Peyer's patch (tissue), 4 donors: ENCODE results near the gene ZBTB44. TPM values are rescaled to one million over a fixed set of nuclear protein-coding genes. Genes with fewer than 3 reads are reported as not detected.
A peak's percentile ranks its signal among the peaks of the same experiment; 100 is the strongest.
"Not testable (repeated sequence)": the region's sequence is repeated elsewhere in the genome, so short reads cannot be mapped to it uniquely, and the experiment has no call there.

Source experiments
- DNase-seq, 3 donors: peaks; one replicate each; pipeline ENCODE4 v3.0.0-alpha.2; 2017 to 2019
- H3K27ac ChIP-seq, 4 donors: fragments of 200-600 bp; sonication (generic); one replicate each; pipeline ENCODE4 v1.5.1; 2016 to 2019
- H3K27me3 ChIP-seq, 2 donors: fragments of 200-600 bp; sonication (generic); one replicate each; pipeline ENCODE4 v1.5.1; 2019
- H3K36me3 ChIP-seq, 3 donors: fragments of 200-600 bp; sonication (generic); one replicate each; pipeline ENCODE4 v1.5.1; 2016 to 2019
- H3K4me1 ChIP-seq, 4 donors: fragments of 200-600 bp; sonication (generic); one replicate each; pipeline ENCODE4 v1.5.1; 2016 to 2019
- H3K4me3 ChIP-seq, 4 donors: fragments of 200-600 bp; sonication (generic); 1 replicate in 3 of 4; 2 replicates in 1 of 4; pipeline ENCODE4 v1.5.1; 2016 to 2019; ENCODE audit warnings: mild to moderate bottlenecking in 1 of 4
- H3K9me3 ChIP-seq, 4 donors: fragments of 200-600 bp; sonication (generic); one replicate each; pipeline ENCODE4 v1.5.1; 2016 to 2019; ENCODE audit warnings: mild to moderate bottlenecking in 1 of 4
- POLR2A ChIP-seq, 2 donors: fragments of 450-650 bp; IDR thresholded peaks; one replicate each; pipeline ENCODE4 v1.5.1; 2017; ENCODE audit warnings: antibody characterized with exemption in 2 of 2, mild to moderate bottlenecking in 2 of 2, moderate library complexity in 2 of 2
- total RNA-seq, 4 donors: library from RNA; depleted of rRNA; stranded (reverse); fragments of >200 nt; gene quantifications; one replicate each; pipeline ENCODE4 v1.1.0, GENCODE V29; 2016
- TF ChIP-seq, protein P1 (sequence below), 6 experiments: fragments of 450-650 bp in 4 of 6; fragments of 200-600 bp in 2 of 6; sonication (generic) in 1 of 6; IDR thresholded peaks; one replicate each; pipeline ENCODE4 v1.5.1; 2017 to 2019; ENCODE audit warnings: antibody characterized with exemption in 6 of 6, mild to moderate bottlenecking in 3 of 6, moderate library complexity in 1 of 6

The ZBTB44 gene
- total RNA-seq, 4 donors from 2014 or later = 39.2 to 113 (median 45.8) TPM

DNA sequence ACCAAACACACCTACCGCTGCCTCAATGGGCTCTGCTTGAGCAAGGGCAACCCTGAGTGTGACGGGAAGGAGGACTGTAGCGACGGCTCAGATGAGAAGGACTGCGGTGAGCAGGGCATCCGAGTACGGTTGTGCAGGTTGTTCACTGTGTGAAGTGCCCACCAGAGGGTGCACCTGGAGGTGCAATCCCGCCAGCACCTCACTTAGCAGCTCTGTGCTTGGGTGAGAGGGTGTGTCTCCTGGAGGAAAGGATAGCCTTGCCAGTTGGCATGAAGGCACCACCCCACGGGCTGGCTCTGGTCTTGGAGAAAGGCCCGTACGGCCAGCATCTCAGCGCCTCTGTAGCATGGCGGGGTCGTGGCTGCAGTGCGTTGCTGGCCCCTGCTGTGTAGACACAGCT, 115.8 kb downstream of the ZBTB44 start:
- Histone ChIP-seq H3K9me3 (no peaks in the 10 kb centered on the region), H3K36me3 (peaks cover 0 to 95% (median 0%) of the 10 kb centered on the region in 3 donors), H3K4me1 (no peaks in the 10 kb centered on the region), H3K27me3 (no peaks in the 10 kb centered on the region), H3K27ac (no peak overlapping the region), H3K4me3 (no peak overlapping the region)
- DNase-seq = no peak
- no peak for TF ChIP-seq POLR2A (IDR thresholded peaks at IDR 0.05)
- TF ChIP-seq, protein P1, sequence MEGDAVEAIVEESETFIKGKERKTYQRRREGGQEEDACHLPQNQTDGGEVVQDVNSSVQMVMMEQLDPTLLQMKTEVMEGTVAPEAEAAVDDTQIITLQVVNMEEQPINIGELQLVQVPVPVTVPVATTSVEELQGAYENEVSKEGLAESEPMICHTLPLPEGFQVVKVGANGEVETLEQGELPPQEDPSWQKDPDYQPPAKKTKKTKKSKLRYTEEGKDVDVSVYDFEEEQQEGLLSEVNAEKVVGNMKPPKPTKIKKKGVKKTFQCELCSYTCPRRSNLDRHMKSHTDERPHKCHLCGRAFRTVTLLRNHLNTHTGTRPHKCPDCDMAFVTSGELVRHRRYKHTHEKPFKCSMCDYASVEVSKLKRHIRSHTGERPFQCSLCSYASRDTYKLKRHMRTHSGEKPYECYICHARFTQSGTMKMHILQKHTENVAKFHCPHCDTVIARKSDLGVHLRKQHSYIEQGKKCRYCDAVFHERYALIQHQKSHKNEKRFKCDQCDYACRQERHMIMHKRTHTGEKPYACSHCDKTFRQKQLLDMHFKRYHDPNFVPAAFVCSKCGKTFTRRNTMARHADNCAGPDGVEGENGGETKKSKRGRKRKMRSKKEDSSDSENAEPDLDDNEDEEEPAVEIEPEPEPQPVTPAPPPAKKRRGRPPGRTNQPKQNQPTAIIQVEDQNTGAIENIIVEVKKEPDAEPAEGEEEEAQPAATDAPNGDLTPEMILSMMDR (IDR thresholded peaks at IDR 0.05) = no peak

DNA sequence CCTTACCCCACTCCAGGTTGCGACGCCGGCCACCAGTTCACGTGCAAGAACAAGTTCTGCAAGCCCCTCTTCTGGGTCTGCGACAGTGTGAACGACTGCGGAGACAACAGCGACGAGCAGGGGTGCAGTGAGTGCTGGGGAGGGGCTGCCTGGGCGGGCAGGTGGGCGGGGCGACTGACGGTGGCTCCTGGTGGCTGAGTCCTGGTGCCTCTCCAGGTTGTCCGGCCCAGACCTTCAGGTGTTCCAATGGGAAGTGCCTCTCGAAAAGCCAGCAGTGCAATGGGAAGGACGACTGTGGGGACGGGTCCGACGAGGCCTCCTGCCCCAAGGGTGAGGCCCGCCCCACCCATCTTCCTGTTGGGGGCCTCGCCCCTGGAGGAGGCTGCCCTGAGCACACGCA, 116.4 kb downstream of the ZBTB44 start:
- peaks cover 0 to 94% (median 0%) of the 10 kb centered on the region in 3 donors for H3K36me3 ChIP-seq
- TF ChIP-seq, protein P1 (IDR thresholded peaks at IDR 0.05) = no peak
- no peak for TF ChIP-seq POLR2A (IDR thresholded peaks at IDR 0.05)
- H3K4me3 ChIP-seq = no peak overlapping the region
- no peak for DNase-seq
- H3K27me3 ChIP-seq = no peaks in the 10 kb centered on the region
- no peak overlapping the region for H3K27ac ChIP-seq
- no peaks in the 10 kb centered on the region for H3K9me3 ChIP-seq
- H3K4me1 ChIP-seq = peaks cover 0 to under 1% (median under 1%) of the 10 kb centered on the region in 4 donors

DNA sequence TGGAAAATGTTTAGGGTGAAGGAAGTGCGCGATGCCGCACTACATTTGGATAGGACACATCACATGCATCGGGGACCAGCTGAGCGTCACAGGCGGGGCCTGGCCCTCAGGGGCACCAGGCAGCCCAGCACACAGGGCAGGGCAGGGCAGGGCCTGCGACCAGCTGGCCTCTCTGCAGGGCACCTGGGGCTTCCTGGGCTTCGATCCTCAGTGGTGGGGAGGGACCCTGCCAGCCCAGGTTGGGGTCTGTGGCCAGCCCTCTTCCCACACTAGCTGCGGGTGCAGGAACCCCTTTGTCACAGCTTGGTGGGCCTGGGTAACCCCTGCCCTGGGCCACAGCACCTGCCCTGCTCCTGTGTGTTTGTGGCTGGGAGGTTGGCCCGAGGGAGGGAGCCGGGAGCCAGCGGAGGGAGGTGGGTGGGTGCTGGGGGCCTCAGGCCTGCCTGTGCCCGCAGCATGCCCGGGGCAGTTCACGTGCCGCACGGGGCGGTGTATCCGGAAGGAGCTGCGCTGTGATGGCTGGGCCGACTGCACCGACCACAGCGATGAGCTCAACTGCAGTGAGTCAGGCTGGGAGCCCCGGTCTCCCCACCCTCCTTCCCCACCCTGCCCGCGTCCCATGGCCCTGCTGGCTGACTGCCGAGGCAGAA, 117.2 kb downstream of the ZBTB44 start:
- Histone ChIP-seq H3K4me3 (no peak overlapping the region), H3K4me1 (peaks cover 0 to 4% (median 2%) of the 10 kb centered on the region in 4 donors), H3K36me3 (peaks cover 0 to 86% (median 0%) of the 10 kb centered on the region in 3 donors), H3K9me3 (no peaks in the 10 kb centered on the region), H3K27me3 (no peaks in the 10 kb centered on the region), H3K27ac (no peak overlapping the region)
- TF ChIP-seq, protein P1 (IDR thresholded peaks at IDR 0.05) = no peak
- TF ChIP-seq POLR2A (IDR thresholded peaks at IDR 0.05) = no peak
- no peak for DNase-seq

DNA sequence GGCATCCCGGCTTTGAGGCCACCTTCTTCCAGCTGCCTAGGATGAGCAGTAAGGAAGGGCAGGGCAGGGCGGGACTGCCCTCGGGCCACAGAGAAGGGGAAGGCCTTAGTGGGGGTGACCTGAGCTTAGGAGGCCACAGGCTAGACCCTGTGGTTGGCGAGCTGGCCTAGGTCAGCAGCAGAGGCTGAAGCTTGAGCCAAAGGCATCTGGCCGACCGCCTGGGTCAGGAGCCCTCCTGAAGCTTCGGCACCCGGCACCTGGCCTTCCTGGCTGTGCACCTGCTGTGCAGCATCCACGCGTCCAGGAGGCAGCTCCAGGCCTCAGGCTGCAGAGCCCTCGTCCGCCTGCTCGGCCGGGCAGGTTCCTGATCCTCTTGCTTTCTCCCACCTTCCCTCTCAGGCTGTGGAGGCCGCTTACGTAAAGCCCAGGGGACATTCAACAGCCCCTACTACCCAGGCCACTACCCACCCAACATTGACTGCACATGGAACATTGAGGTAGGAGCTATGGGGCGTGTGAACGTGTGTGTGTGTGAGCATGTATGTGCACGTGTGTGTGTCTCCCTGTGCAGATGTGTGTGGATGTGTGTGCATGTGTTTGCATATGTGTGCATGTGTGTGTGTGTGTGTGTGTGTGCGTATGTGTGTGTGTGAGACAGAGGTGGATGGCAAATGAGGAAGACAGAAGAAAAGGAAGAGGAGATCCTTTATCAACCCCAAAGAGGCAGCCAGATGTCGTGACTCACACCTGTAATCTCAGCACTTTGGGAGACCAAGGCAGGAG, 120.3 kb downstream of the ZBTB44 start:
- DNase-seq = no peak
- peaks cover 0 to 72% (median 0%) of the 10 kb centered on the region in 3 donors for H3K36me3 ChIP-seq
- TF ChIP-seq, protein P1 (IDR thresholded peaks at IDR 0.05) = no peak
- no peak for TF ChIP-seq POLR2A (IDR thresholded peaks at IDR 0.05)
- peaks cover 0 to 21% (median 4%) of the 10 kb centered on the region in 4 donors for H3K4me1 ChIP-seq
- H3K9me3 ChIP-seq = no peaks in the 10 kb centered on the region
- no peaks in the 10 kb centered on the region for H3K27me3 ChIP-seq
- H3K27ac ChIP-seq = peak overlapping the region in 1 of 4 donors; percentile 98
- no peak overlapping the region for H3K4me3 ChIP-seq

DNA sequence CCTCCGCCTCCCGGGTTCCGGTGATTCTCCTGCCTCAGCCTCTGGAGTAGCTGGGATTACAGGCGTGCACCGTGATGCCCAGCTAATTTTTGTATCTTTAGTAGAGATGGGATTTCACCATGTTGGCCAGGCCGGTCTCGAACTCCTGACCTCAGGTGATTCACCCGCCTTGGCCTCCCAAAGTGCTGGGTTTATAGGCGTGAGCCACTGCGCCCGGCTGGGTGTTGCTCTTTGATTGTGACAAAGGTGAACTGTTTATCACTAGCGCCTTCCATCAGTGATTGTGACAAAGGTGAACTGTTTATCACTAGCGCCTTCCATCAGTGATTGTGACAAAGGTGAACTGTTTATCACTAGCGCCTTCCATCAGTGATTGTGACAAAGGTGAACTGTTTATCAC, 121.2 kb downstream of the ZBTB44 start:
- DNase-seq = peak in 1 of 3 donors; percentile 66
- H3K4me1 ChIP-seq = peaks cover 0 to 28% (median 8%) of the 10 kb centered on the region in 4 donors
- H3K36me3 ChIP-seq = peaks cover 0 to 63% (median 0%) of the 10 kb centered on the region in 3 donors
- H3K9me3 ChIP-seq, H3K4me3 ChIP-seq, H3K27me3 ChIP-seq: not testable (repeated sequence)
- H3K27ac ChIP-seq = peak overlapping the region in 3 of 4 donors; percentile 46 to 99 (median 98)

DNA sequence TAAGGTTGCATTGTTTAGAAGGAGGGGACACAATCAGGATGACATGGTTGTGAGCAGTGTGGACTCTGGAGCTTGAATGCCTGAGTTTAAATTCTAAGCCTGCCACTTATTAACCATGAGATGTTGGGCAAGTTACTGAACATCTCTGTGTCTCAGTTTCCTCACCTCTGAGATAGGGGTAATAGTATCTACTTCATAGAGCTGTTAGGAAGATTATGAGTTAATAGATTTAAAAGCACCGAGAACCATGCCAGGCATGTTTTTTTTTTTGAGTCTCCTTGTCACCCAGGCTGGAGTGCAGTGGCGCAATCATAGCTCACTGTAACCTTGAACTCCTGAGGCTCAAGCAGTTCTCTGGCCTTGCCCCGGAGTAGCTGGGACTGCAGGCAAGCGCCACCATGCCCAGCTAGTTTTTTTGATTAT, 121.9 kb downstream of the ZBTB44 start:
- DNase-seq = peak in 1 of 3 donors; percentile 72
- peak overlapping the region in 3 of 4 donors; percentile 46 to 99 (median 98) for H3K27ac ChIP-seq
- H3K27me3 ChIP-seq = no peaks in the 10 kb centered on the region
- TF ChIP-seq, protein P1 (IDR thresholded peaks at IDR 0.05) = no peak
- peak in 1 of 2 donors; percentile 25 for TF ChIP-seq POLR2A (IDR thresholded peaks at IDR 0.05)
- no peaks in the 10 kb centered on the region for H3K9me3 ChIP-seq
- H3K4me1 ChIP-seq = peaks cover 0 to 35% (median 9%) of the 10 kb centered on the region in 4 donors
- H3K36me3 ChIP-seq = peaks cover 0 to 56% (median 0%) of the 10 kb centered on the region in 3 donors
- H3K4me3 ChIP-seq = no peak overlapping the region
